SK-N-MC (cell line): ENCODE data around the gene RAVER2.

Source experiments
- EZH2 ChIP-seq: fragments of 200-600 bp; sonication (generic); IDR thresholded peaks from one replicate; pipeline ENCODE4 v1.6.1; 2017; ENCODE audit warnings: antibody characterized with exemption
- FOXP2 ChIP-seq: optimal IDR thresholded peaks from 2 replicates; pipeline ENCODE3; 2011; ENCODE audit warnings: mild to moderate bottlenecking, moderate library complexity; ENCODE audit not compliant: insufficient read depth; ENCODE audit errors: extremely low read length, control extremely low read depth
- POLR2AphosphoS5 ChIP-seq: IDR thresholded peaks from 2 replicates; pipeline ENCODE4 v1.6.1; 2012; ENCODE audit warnings: mild to moderate bottlenecking, low read depth, low read length, borderline replicate concordance

GRCh38 chr1:64875101-64875500, 130.2 kb downstream of the RAVER2 start:
- TF ChIP-seq POLR2AphosphoS5: no peak
- no peak for TF ChIP-seq EZH2
- no peak for TF ChIP-seq FOXP2
